ENCODE measurements around the gene MAPT.

DNA sequence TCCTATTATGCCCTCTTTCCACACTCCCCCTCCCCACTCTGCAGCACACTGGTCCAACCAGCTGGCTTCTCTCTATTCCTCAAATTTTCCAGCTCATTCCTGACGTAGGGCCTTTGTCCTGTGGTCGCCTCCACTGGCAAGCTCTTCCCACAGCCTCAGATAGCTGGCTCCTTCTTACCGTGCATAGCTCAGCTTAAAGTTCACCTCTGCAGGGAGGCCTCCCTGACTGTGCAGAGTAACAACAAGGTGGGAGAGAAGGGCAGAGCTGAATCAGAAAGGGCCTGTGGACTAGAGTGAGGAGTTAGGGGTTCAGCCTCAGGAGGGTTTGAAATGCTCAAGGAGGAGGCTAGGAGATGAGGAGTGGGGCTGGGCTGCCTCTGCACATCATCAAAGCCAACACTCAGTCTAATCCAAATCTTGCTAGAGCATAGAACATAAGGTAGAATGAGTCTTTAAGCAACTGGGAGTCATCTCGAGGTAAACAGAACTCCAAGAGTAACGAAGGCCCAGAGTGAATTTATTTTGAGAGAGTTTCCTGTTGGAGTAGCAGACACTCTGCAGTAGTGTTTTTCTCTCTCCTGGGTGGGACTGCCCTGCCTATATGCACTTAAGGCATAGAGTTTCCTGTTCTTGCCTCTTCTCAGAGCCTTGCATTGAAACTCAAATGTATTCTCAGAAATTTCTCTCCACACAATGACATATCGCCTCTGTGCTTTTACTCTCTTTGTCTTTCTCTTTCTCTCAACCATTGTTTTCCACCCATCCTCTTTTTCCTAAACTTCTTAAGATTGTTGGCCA is 30.3 kb upstream of the MAPT start:
- no peak for TF ChIP-seq POLR2A (IDR thresholded peaks at IDR 0.05)
- no peak for TF ChIP-seq CTCF (IDR thresholded peaks at IDR 0.05)
- TF ChIP-seq POLR2AphosphoS5 (IDR thresholded peaks at IDR 0.05; ENCODE audit: insufficient read depth in 1 of 2, low read depth in 1 of 2) = no peak
